Liver (tissue), 3 donors: Measurements from ENCODE around the gene COMTD1.

ENCODE experiments used
- GABPA ChIP-seq, 2 donors: IDR thresholded peaks in 1 of 2; conservative IDR thresholded peaks in 1 of 2; 2 replicates each; pipeline ENCODE4 v1.6.1; 2016; ENCODE audit warnings: antibody characterized with exemption in 2 of 2, mild to moderate bottlenecking in 1 of 2, moderate library complexity in 1 of 2
- YY1 ChIP-seq: IDR thresholded peaks from 2 replicates; pipeline ENCODE4 v1.6.1; 2016; ENCODE audit warnings: antibody characterized with exemption, mild to moderate bottlenecking
- TF ChIP-seq, protein P1 (sequence below): fragments of 150-350 bp; IDR thresholded peaks from 2 replicates; pipeline ENCODE4 v1.5.1; 2017; ENCODE audit warnings: improper control_type of control experiment, low read depth, low read length; ENCODE audit not compliant: missing input control
- donor health status: healthy.
- donor health status: healthy.

DNA sequence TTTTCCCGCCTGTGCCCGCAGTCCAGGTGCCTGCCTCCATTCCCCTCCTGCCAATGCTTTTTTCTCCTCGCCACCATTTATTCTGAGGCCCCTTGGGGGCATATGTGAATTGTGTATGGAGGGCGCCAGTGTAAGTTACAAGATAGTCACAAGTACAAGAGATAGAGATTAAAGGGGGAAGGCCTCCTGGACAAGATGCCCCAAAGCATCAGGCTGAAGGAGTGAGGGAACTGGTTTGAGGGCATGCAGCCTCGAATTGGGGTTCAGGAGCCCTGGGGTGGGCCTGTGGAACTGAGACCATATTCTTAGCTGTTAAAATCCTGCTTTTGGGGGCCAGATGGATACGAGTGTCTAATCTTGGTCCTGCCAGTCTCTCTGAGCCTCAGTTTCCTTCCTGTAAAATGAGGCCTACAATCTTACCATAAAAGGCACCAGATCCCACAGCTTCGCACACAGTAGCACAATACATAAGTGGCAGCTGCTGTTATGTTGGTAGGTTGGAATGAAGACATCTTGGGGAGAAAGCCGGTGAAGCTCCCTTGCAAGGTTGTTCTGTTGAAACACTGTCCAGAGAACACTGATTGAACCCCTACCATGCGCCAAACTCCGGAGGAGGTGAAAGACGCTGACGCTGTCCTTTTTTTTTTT is 545 bp upstream of the COMTD1 start:
- TF ChIP-seq, protein P1, sequence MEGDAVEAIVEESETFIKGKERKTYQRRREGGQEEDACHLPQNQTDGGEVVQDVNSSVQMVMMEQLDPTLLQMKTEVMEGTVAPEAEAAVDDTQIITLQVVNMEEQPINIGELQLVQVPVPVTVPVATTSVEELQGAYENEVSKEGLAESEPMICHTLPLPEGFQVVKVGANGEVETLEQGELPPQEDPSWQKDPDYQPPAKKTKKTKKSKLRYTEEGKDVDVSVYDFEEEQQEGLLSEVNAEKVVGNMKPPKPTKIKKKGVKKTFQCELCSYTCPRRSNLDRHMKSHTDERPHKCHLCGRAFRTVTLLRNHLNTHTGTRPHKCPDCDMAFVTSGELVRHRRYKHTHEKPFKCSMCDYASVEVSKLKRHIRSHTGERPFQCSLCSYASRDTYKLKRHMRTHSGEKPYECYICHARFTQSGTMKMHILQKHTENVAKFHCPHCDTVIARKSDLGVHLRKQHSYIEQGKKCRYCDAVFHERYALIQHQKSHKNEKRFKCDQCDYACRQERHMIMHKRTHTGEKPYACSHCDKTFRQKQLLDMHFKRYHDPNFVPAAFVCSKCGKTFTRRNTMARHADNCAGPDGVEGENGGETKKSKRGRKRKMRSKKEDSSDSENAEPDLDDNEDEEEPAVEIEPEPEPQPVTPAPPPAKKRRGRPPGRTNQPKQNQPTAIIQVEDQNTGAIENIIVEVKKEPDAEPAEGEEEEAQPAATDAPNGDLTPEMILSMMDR, result no peak
- peak; percentile 4 for TF ChIP-seq YY1
- TF ChIP-seq GABPA (IDR thresholded peaks at IDR 0.05 in 1 of 2, conservative IDR thresholded peaks at IDR 0.05 in 1 of 2), result no peak
